GM19328 (cell line): ENCODE data around the gene OR2B2.
"Not testable (repeated sequence)": the region's sequence is repeated elsewhere in the genome, so short reads cannot be mapped to it uniquely, and the experiment has no call there.

Experiments used
- ATAC-seq: cut with Tn5 transposase; IDR thresholded peaks from one replicate; pipeline ENCODE4 v1.9.1; 2021; ENCODE audit warnings: mild to moderate bottlenecking, moderate library complexity; ENCODE audit not compliant: unreplicated experiment

OR2B2 gene

GRCh38 chr6:27911956-27912446 lies at the start of gene OR2B2:
OR2B2 (minus strand) TSS chr6:27912396; CDS start chr6:27912319, 77 bp downstream.
- no peak for ATAC-seq

DNA sequence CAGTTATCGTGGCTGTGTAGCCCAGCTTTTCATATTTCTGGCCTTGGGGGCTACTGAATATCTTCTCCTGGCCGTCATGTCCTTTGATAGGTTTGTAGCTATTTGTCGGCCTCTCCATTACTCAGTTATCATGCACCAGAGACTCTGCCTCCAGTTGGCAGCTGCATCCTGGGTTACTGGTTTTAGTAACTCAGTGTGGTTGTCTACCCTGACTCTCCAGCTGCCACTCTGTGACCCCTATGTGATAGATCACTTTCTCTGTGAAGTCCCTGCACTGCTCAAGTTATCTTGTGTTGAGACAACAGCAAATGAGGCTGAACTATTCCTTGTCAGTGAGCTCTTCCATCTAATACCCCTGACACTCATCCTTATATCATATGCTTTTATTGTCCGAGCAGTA lies 45.3 kb upstream of the OR2B2 start:
- ATAC-seq: no peak

GRCh38 chr6:27956941-27957340 lies 44.7 kb upstream of the OR2B2 start, which contains the start of gene OR2B6:
OR2B6 (plus strand) TSS chr6:27957241; CDS start chr6:27957241, 0 bp downstream.
- ATAC-seq: no peak

GRCh38 chr6:27951040-27951439 lies 38.8 kb upstream of the OR2B2 start:
- no peak for ATAC-seq

- no peak for ATAC-seq
Measured at GRCh38 chr6:27948237-27948636, 36.0 kb upstream of the OR2B2 start.

GRCh38 chr6:27943072-27943471 lies 30.9 kb upstream of the OR2B2 start:
- ATAC-seq: not testable (repeated sequence)

GRCh38 chr6:27940766-27941165 lies 28.6 kb upstream of the OR2B2 start:
- no peak for ATAC-seq

DNA sequence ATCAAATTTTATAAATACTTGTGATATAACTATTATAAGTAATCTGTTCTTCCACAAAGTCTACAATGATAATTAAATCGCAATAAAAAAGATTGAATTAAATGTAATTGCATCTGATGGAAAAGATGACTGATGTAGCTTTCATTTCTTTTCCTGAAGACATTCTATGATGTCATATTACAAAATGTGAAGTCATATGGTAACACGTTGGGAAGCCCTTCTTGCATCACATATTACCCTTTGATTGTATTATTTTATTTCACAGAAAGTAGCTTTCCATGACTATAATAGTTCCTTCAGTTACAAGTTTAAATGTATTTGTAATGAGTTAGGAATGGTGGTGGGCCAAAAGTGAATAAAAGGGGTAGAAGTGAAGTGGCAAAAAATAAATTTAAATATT lies 19.0 kb upstream of the OR2B2 start:
- no peak for ATAC-seq

DNA sequence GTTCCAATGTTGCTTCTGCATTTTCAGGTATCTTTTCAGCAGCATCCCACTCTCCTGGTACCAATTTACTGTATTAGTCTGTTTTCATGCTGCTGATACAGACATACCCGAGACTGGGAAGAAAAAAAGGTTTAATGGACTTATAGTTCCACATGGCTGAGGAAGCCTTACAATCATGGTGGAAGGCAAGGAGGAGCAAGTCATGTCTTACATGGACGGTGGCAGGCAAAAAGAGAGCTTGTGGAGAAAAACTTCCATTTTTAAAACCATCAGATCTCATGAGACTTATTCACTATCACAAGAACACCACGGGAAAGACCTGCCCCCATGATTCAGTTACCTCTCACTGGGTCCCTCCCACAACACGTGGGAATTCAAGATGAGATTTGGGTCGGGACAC lies 17.7 kb upstream of the OR2B2 start:
- ATAC-seq: not testable (repeated sequence)

DNA sequence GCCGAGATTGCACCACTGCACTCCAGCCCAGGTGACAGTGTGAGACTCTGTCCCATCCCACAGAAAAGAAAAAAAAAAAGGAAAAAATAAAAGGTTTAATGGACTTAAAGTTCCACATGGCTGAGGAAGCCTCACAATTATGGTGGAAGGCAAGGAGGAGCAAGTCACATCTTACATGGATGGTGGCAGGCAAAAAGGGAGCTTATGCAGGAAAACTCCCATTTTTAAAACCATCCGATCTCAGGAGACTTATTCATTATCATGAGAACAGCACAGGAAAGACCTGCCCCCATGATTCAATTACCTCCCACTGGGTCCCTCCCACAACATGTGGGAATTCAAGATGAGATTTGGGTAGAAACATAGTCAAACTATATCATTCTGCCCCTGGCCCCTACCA lies 15.8 kb upstream of the OR2B2 start:
- not testable (repeated sequence) for ATAC-seq

- no peak for ATAC-seq
Measured at GRCh38 chr6:27924179-27924578, 12.0 kb upstream of the OR2B2 start.

- ATAC-seq: no peak
Measured at GRCh38 chr6:27922949-27923348, 10.8 kb upstream of the OR2B2 start.

DNA sequence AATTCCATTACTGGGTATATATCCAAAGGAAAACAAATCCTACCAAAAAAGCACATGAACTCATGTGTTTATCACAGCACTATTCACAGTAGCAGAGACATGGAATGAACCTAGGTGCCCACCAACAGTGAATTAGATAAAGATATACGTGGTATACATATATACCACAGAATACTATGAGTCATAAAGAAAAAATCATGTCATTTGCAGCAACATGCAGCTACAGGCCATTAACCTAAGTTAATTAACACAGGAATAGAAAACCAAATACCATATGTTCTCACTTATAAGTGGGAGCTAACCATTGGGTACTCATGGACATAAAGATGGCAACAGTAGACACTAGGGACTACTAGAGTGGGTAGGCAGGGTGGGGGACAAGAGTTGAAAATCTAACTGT lies 4.2 kb downstream of the OR2B2 start:
- ATAC-seq: no peak

DNA sequence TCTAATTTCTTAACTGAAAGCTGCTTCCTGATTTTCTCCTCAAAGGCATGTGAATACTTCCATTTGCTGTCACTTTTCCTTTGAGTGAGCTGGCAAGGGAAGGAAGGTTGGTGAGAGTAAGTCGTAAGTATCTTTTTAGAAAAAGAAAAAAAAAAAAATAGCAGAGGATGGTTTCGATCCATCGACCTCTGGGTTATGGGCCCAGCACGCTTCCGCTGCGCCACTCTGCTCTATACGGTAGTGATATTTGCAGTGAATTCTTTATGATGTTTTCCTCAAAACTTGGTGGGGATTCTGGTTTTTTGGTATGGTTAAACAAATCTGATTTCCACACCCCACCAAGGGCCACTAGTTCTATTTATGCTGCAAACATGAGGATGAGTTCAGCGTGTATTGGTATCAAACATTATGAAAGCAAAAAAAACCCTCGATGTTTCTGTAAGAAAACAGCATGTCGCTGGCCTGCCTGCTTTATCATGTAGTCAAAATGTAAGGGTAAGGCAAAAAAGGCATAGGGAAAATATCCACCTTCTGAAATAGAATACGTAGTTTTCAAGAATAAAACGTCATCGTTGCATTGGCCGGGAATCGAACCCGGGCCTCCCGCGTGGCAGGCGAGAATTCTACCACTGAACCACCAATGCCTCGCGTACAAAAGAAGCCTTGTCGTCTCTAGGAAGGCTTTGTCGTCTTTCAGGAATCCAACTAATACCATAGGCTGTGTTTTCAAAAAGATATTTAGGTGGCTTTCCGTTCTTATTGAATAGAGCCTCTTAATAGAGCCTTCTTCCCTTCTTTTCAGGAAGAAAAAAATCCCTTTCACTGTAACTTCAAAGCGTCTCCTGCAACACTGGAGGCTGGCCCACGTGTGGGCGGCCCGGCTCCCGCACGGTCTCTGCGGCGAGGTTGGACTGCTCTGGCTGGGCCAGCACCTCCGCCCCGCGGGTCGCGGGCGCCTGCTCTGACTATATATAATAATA lies 9.6 kb downstream of the OR2B2 start:
- peak; percentile 67 for ATAC-seq

DNA sequence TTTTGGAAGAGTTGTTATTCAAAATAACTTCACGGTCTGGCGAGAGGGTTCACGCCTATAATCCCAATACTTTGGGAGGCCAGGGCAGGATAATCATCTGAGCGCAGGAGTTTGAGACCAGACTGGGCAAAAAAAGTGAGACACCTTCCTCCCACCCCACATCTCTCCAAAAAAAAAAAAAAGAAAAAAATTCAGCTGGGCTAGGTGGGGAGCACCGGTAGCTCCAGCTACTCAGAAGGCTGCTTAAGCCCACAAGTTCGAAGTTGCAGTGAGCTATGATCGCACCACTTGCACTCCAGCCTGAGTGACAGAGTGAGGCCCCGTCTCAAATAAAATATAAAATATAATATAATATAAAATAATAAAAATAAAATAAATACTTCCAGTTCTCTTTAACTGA lies 10.4 kb downstream of the OR2B2 start:
- ATAC-seq: no peak

DNA sequence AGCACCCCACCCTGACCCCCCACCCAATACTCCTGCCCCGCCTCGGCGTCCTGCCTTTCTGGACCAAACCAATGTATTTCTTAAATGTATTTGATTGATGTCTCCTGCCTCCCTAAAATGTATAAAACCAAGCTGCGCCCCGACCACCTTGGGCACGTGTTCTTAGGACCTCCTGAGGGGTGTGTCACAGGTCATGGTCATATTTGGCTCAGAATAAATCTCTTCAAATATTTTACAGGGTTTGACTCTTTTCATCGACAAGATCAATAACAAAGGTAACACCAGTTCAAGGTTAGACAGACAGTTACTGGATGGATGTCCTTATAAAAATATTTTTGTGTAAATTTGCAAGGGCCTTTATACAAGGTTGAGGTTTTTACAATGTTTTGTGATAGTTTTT lies 12.0 kb downstream of the OR2B2 start:
- ATAC-seq: not testable (repeated sequence)

DNA sequence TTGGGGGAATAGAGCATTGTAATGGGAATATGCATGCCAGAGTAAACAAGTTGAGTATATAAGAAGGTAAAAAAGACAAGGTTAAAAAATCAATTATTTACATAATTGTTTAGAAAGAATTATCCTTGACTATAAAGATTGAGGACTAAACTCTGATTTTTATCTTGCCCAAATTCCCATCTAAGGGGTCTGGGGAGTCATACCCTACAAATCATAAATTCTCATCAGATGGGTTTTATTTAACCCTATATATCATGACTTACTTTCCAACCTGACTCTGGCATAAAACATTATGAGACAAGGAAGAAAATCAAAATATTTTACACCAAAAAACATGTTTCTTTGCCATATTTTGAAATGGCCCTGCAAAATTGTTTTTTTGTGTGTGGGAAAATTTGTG lies 12.7 kb downstream of the OR2B2 start:
- no peak for ATAC-seq

- ATAC-seq: no peak
Measured at GRCh38 chr6:27897580-27898206, 14.5 kb downstream of the OR2B2 start.

GRCh38 chr6:27896398-27896796 lies 15.8 kb downstream of the OR2B2 start:
- no peak for ATAC-seq

- no peak for ATAC-seq
Measured at GRCh38 chr6:27894839-27895762, 17.1 kb downstream of the OR2B2 start.
